Cardiac muscle cell (in vitro differentiated cells and primary cell): ENCODE data around the gene C2orf92. TPM values are rescaled to one million over a fixed set of nuclear protein-coding genes. Genes with fewer than 3 reads are reported as not detected.

Experiments
- DNase-seq, 2 donors: peaks; one replicate each; pipeline versions ENCODE4 v3.0.0 to v3.0.0-alpha.2; 2010 to 2017; ENCODE audit warnings: low read depth in 1 of 2, low spot score in 1 of 2
- H3K27ac ChIP-seq: fragments of 200-600 bp; sonication (generic); 2 replicates; pipeline ENCODE4 v1.5.1; 2016
- H3K27me3 ChIP-seq: fragments of 200-600 bp; sonication (generic); 2 replicates; pipeline ENCODE4 v1.6.0; 2016; ENCODE audit warnings: control low read depth
- H3K36me3 ChIP-seq: fragments of 200-600 bp; sonication (generic); 2 replicates; pipeline ENCODE4 v1.5.1; 2016; ENCODE audit warnings: control low read depth
- H3K4me1 ChIP-seq: fragments of 200-600 bp; sonication (generic); 2 replicates; pipeline ENCODE4 v1.8.1; 2017; ENCODE audit warnings: low read depth, mild to moderate bottlenecking, mixed run types
- H3K4me3 ChIP-seq: fragments of 200-600 bp; sonication (generic); 2 replicates; pipeline ENCODE4 v1.5.1; 2016; ENCODE audit warnings: mild to moderate bottlenecking
- H3K9me3 ChIP-seq: fragments of 200-600 bp; sonication (generic); 2 replicates; pipeline ENCODE4 v1.5.1; 2017; ENCODE audit warnings: low read depth, mild to moderate bottlenecking, control low read depth
- polyA plus RNA-seq: library from polyadenylated mRNA; unstranded; fragments of >200 nt; fragmentation: Nextera tagmentation; extraction: Ambion mirVana; gene quantifications from 2 replicates; pipeline ENCODE4 v1.2.1, GENCODE V29; 2016
- total RNA-seq: library from RNA; depleted of rRNA; stranded (reverse); fragments of >200 nt; gene quantifications from 2 replicates; pipeline ENCODE4 v1.2.3, GENCODE V29; 2016
- TF ChIP-seq, protein P1 (sequence below): IDR thresholded peaks from 2 replicates; pipeline ENCODE4 v1.5.1; 2012; ENCODE audit warnings: low read depth, mild to moderate bottlenecking, low read length

Gene C2orf92
- total and polyA plus RNA-seq, 2 experiments from 2014 or later = 6.7 to 9.4 TPM

GRCh38 chr2:97718051-97718882 is 48.8 kb downstream of the C2orf92 start:
- Histone ChIP-seq H3K27ac (no peak overlapping the region), H3K36me3 (no peaks in the 10 kb centered on the region), H3K27me3 (no peaks in the 10 kb centered on the region), H3K9me3 (no peaks in the 10 kb centered on the region), H3K4me3 (no peak overlapping the region), H3K4me1 (no peaks in the 10 kb centered on the region)
- TF ChIP-seq, protein P1, sequence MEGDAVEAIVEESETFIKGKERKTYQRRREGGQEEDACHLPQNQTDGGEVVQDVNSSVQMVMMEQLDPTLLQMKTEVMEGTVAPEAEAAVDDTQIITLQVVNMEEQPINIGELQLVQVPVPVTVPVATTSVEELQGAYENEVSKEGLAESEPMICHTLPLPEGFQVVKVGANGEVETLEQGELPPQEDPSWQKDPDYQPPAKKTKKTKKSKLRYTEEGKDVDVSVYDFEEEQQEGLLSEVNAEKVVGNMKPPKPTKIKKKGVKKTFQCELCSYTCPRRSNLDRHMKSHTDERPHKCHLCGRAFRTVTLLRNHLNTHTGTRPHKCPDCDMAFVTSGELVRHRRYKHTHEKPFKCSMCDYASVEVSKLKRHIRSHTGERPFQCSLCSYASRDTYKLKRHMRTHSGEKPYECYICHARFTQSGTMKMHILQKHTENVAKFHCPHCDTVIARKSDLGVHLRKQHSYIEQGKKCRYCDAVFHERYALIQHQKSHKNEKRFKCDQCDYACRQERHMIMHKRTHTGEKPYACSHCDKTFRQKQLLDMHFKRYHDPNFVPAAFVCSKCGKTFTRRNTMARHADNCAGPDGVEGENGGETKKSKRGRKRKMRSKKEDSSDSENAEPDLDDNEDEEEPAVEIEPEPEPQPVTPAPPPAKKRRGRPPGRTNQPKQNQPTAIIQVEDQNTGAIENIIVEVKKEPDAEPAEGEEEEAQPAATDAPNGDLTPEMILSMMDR = no peak
- no peak for DNase-seq

DNA sequence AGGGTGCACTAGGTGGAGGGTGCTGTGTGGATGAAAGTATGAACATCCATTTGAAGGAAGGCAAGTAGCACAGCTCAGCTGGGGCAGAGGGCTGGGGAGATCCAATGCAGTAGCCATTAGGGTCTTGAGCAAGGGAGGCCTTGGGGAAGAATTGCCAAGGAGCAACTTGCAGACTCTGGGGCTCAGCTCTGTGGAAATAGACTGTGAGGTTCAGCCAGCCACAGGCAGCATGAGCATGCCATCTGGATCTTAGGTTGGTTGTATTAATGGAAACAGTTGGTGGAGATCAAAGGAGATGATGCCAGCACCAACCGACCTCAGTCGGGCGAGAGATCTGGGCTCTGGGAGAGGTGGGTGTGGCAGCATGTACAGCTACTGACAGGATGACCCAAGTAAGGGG is 49.4 kb downstream of the C2orf92 start:
- Histone ChIP-seq H3K27me3 (no peaks in the 10 kb centered on the region), H3K27ac (no peak overlapping the region), H3K4me3 (no peak overlapping the region), H3K36me3 (no peaks in the 10 kb centered on the region), H3K9me3 (no peaks in the 10 kb centered on the region), H3K4me1 (no peaks in the 10 kb centered on the region)
- DNase-seq = no peak
- TF ChIP-seq, protein P1 = no peak

GRCh38 chr2:97719362-97720155 is 50.0 kb downstream of the C2orf92 start:
- no peak overlapping the region for H3K27ac ChIP-seq
- H3K4me1 ChIP-seq = no peaks in the 10 kb centered on the region
- H3K4me3 ChIP-seq = no peak overlapping the region
- DNase-seq = no peak
- TF ChIP-seq, protein P1 = no peak
- H3K9me3 ChIP-seq = no peaks in the 10 kb centered on the region
- H3K36me3 ChIP-seq = no peaks in the 10 kb centered on the region
- H3K27me3 ChIP-seq = no peaks in the 10 kb centered on the region

DNA sequence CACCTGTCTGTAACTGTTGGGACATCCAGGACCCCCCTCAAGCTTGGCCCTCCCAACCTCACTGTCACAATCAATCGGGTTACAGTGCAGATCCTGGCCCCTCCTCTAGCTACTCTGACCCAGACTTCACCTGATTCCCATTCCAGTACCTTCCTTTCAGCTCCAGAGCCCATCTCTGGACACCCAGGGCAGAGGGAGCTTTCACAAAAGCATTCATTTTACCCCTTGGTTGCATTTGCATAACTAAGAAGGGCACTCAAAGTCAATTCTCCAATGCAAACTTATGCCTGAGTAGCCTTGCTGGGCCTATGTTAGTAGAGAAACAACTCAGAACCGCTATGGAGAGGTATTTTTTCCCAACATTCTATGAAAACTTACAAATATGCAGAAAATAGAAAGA is 51.2 kb downstream of the C2orf92 start:
- Histone ChIP-seq H3K4me3 (no peak overlapping the region), H3K27me3 (no peaks in the 10 kb centered on the region), H3K27ac (no peak overlapping the region), H3K4me1 (no peaks in the 10 kb centered on the region), H3K9me3 (no peaks in the 10 kb centered on the region), H3K36me3 (no peaks in the 10 kb centered on the region)
- DNase-seq = no peak
- TF ChIP-seq, protein P1 = no peak

DNA sequence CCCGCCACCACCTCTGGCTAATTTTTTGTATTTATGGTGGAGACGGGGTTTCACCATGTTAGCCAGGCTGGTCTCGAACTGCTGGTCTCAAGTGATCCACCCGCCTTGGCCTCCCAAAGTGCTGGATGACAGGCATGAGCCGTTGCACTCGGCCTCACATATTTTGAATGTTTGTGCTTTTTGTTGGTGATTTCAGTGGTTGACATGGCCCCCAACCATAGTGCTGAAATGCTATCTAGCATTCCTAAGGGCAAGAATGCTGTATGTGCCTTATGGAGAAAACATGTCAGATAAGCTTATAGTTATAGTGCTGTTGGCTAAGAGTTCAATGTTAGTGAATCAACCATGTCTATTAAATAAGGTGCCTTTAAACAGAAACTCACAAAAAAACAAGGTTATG is 52.7 kb downstream of the C2orf92 start:
- peak; percentile 38 to 64 for DNase-seq
- Histone ChIP-seq H3K4me1 (no peaks in the 10 kb centered on the region), H3K9me3 (no peaks in the 10 kb centered on the region), H3K27ac (peak overlapping the region; percentile 58), H3K36me3 (no peaks in the 10 kb centered on the region), H3K27me3 (no peaks in the 10 kb centered on the region), H3K4me3 (no peak overlapping the region)
- TF ChIP-seq, protein P1 = no peak
